ENCODE data around the gene NUDT21. TPM values are rescaled to one million over a fixed set of nuclear protein-coding genes. Genes with fewer than 3 reads are reported as not detected.
A peak's percentile ranks its signal among the peaks of the same experiment; 100 is the strongest.
"Not testable (repeated sequence)": the region's sequence is repeated elsewhere in the genome, so short reads cannot be mapped to it uniquely, and the experiment has no call there.

The NUDT21 gene
- total RNA-seq = 10 to 100 TPM; 26.2 to 35.8 (median 30.3) TPM
- long read RNA-seq, full-length matches to known transcripts = 3 of 3 reads
- long read RNA-seq, partial matches to known transcripts = 0 of 3 reads
- long read RNA-seq, other reads (novel, unspliced or antisense) = 0 of 3 reads

DNA sequence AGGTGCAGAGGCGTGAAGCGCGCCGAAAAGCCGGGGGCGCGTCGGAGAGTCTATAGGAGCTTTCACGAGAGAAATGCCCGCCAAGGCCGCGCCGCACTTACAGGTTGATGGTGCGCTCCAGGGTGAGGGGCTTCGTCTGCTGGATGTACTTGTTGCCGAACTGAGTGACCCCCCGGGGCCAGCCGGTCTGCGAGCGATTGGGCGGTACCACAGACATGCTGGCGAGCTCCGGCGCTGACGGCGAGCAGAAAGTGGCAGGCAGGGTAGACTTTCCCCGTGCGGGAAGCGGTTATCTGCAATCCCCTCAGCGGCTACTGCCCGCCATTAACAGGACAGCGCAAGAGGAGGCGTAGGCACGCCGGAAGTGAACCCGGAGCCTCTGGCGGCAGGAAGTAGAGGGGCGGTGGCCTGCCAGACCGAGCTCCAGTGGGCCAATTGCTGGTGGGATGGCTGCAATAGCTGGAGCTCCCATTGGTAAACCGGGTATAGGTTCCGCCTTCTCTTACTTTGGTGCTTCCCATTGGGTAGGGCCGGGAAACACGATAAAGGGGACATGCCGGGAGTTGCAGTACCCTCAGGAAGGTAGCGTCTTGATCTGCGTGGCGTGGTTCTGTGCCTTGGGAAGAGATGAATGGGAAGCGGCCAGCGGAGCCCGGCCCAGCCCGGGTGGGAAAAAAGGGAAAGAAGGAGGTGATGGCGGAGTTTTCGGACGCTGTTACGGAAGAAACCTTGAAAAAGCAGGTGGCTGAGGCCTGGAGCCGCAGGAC is at the start of gene NUDT21, which contains the start of gene OGFOD1:
Gene NUDT21 (minus strand): TSS at position 347 of the 767 bp plus-strand sequence. CDS start 130 bp downstream, at position 217.
Gene OGFOD1 (plus strand): TSS at position 569 of the 767 bp plus-strand sequence. CDS start 59 bp downstream, at position 628.
- Histone ChIP-seq H3K4me3 (peak within 1 kb of the TSS; percentile 72 to 96 (median 91)), H3K4me1 (peaks cover 0 to 24% (median 4%) of the 10 kb centered on the region in 4 donors), H3K27me3 (no peaks in the 10 kb centered on the region), H3K9me3 (no peaks in the 10 kb centered on the region), H3K36me3 (peaks cover 2 to 33% (median 4%) of the 10 kb centered on the region in 4 donors), H3K27ac (peak within 1 kb of the TSS; percentile 54 to 69 (median 64))
- peak; percentile 93 to 97 (median 97) for DNase-seq
- TF ChIP-seq CTCF (IDR thresholded peaks at IDR 0.05) (no peak), POLR2A (IDR thresholded peaks at IDR 0.05) (peak; percentile 81)
- peak; percentile 97 to 100 (median 98) for ATAC-seq
- WGBS (ENCODE audit: insufficient coverage, low coverage, low lambda C conversion rate, missing lambda C conversion rate) = 0% methylated on average over 27 of the region's 56 CpGs
- intact Hi-C loops (cut with DNase I) = no loop called here

GRCh38 chr16:56493815-56494214 is 42.7 kb upstream of the NUDT21 start:
- Histone ChIP-seq H3K27me3 (no peaks in the 10 kb centered on the region), H3K4me1 (no peaks in the 10 kb centered on the region), H3K36me3 (peaks cover 0 to 25% (median 3%) of the 10 kb centered on the region in 4 donors), H3K9me3 (no peaks in the 10 kb centered on the region), H3K4me3 (no peak overlapping the region), H3K27ac (no peak overlapping the region)
- ATAC-seq (no peak), DNase-seq (no peak)
- intact Hi-C loops (cut with DNase I) = no loop called here
- no CpG with 5 or more reads among the region's 1 CpG for WGBS (ENCODE audit: insufficient coverage, low coverage, low lambda C conversion rate, missing lambda C conversion rate)
- TF ChIP-seq POLR2A (IDR thresholded peaks at IDR 0.05) = no peak
- no peak for TF ChIP-seq CTCF (IDR thresholded peaks at IDR 0.05)

GRCh38 chr16:56493126-56493525 is 42.0 kb upstream of the NUDT21 start:
- TF ChIP-seq CTCF (IDR thresholded peaks at IDR 0.05) = no peak
- TF ChIP-seq POLR2A (IDR thresholded peaks at IDR 0.05) = no peak
- ATAC-seq (no peak), DNase-seq (no peak)
- Histone ChIP-seq H3K27ac (no peak overlapping the region), H3K4me3 (no peak overlapping the region), H3K4me1 (no peaks in the 10 kb centered on the region), H3K36me3 (peaks cover 0 to 18% (median 2%) of the 10 kb centered on the region in 4 donors), H3K9me3 (no peaks in the 10 kb centered on the region), H3K27me3 (no peaks in the 10 kb centered on the region)
- intact Hi-C loops (cut with DNase I) = no loop called here
- 35% methylated on average over 2 of the region's 2 CpGs for WGBS (ENCODE audit: insufficient coverage, low coverage, low lambda C conversion rate, missing lambda C conversion rate)

DNA sequence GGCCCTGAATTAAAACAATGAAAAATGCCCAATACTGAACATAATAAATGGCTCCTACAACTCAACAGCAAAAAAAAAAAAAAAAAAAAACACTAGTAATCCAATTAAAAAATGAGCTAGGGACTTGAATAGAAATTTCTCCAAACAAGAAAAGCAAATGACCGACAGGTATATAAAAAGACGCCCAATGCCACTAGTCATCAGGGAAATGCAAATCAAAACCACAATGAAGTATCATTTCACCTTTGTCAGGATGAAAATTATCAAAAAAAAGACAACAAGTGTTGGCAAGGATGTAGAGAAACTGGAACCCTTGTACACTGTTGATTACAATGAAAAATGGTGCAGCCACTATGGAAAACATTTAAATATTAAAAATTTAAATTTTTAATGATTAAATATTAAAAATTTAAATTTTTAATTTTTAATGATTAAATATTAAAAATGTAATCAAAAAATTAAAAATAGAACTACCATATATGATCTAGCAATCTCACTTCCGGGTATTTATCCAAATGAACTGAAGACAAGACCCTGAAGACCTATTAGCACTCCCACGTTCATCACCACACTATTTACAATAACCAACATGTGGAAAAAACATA is 40.6 kb upstream of the NUDT21 start:
- DNase-seq (no peak), ATAC-seq (no peak)
- WGBS (ENCODE audit: insufficient coverage, low coverage, low lambda C conversion rate, missing lambda C conversion rate) = 97% methylated on average over 4 of the region's 4 CpGs
- intact Hi-C loops (cut with DNase I) = no loop called here
- peaks cover 0 to 4% (median 1%) of the 10 kb centered on the region in 4 donors for H3K36me3 ChIP-seq
- H3K4me3 ChIP-seq = no peak overlapping the region
- H3K9me3 ChIP-seq = no peaks in the 10 kb centered on the region
- TF ChIP-seq CTCF (IDR thresholded peaks at IDR 0.05) = no peak
- TF ChIP-seq POLR2A (IDR thresholded peaks at IDR 0.05) = no peak
- H3K27ac ChIP-seq = no peak overlapping the region
- H3K27me3 ChIP-seq = no peaks in the 10 kb centered on the region
- no peaks in the 10 kb centered on the region for H3K4me1 ChIP-seq

GRCh38 chr16:56488868-56489267 is 37.7 kb upstream of the NUDT21 start:
- H3K4me3 ChIP-seq; ATAC-seq; H3K27me3 ChIP-seq; H3K9me3 ChIP-seq; intact Hi-C loops (cut with DNase I); H3K4me1 ChIP-seq; DNase-seq; H3K27ac ChIP-seq; H3K36me3 ChIP-seq: not testable (repeated sequence)
- 67% methylated on average over 1 of the region's 1 CpG for WGBS (ENCODE audit: insufficient coverage, low coverage, low lambda C conversion rate, missing lambda C conversion rate)
